ENCODE results near the gene IFI27. TPM values are rescaled to one million over a fixed set of nuclear protein-coding genes. Genes with fewer than 3 reads are reported as not detected.

IFI27 gene
- total RNA-seq, 1 donor from 2014 or later = 820 TPM

- no peak for DNase-seq (ENCODE audit: extremely low read depth, low read depth, low spot score)
Observed at GRCh38 chr14:94101748-94102147, 8.8 kb upstream of the IFI27 start.

GRCh38 chr14:94102768-94103482 lies 7.6 kb upstream of the IFI27 start:
- DNase-seq (ENCODE audit: extremely low read depth, low read depth, low spot score) = no peak

GRCh38 chr14:94103554-94104150 lies 6.9 kb upstream of the IFI27 start:
- DNase-seq (ENCODE audit: extremely low read depth, low read depth, low spot score) = no peak

GRCh38 chr14:94104731-94105130 lies 5.8 kb upstream of the IFI27 start:
- no peak for DNase-seq (ENCODE audit: extremely low read depth, low read depth, low spot score)

GRCh38 chr14:94109915-94110250 lies 653 bp upstream of the IFI27 start:
- no peak for DNase-seq (ENCODE audit: extremely low read depth, low read depth, low spot score)

- no peak for DNase-seq (ENCODE audit: extremely low read depth, low read depth, low spot score)
Observed at GRCh38 chr14:94111276-94112095, 950 bp downstream of the IFI27 start.

- DNase-seq (ENCODE audit: extremely low read depth, low read depth, low spot score) = no peak
Observed at GRCh38 chr14:94112513-94113063, 2.1 kb downstream of the IFI27 start.

GRCh38 chr14:94113073-94113472 lies 2.5 kb downstream of the IFI27 start:
- no peak for DNase-seq (ENCODE audit: extremely low read depth, low read depth, low spot score)

GRCh38 chr14:94113490-94113889 lies 3.0 kb downstream of the IFI27 start:
- DNase-seq (ENCODE audit: extremely low read depth, low read depth, low spot score) = no peak

GRCh38 chr14:94113908-94114588 lies 3.5 kb downstream of the IFI27 start:
- DNase-seq (ENCODE audit: extremely low read depth, low read depth, low spot score) = no peak

GRCh38 chr14:94114589-94115057 lies 4.1 kb downstream of the IFI27 start:
- no peak for DNase-seq (ENCODE audit: extremely low read depth, low read depth, low spot score)

GRCh38 chr14:94115058-94115591 lies 4.6 kb downstream of the IFI27 start:
- DNase-seq (ENCODE audit: extremely low read depth, low read depth, low spot score) = no peak

- DNase-seq (ENCODE audit: extremely low read depth, low read depth, low spot score) = no peak
Observed at GRCh38 chr14:94115631-94116030, 5.1 kb downstream of the IFI27 start.

GRCh38 chr14:94116701-94117100 lies 6.2 kb downstream of the IFI27 start:
- DNase-seq (ENCODE audit: extremely low read depth, low read depth, low spot score) = no peak

- DNase-seq (ENCODE audit: extremely low read depth, low read depth, low spot score) = no peak
Observed at GRCh38 chr14:94117856-94118255, 7.3 kb downstream of the IFI27 start.

- no peak for DNase-seq (ENCODE audit: extremely low read depth, low read depth, low spot score)
Observed at GRCh38 chr14:94119071-94119470, 8.5 kb downstream of the IFI27 start.

- no peak for DNase-seq (ENCODE audit: extremely low read depth, low read depth, low spot score)
Observed at GRCh38 chr14:94120667-94121340, 10.3 kb downstream of the IFI27 start.

GRCh38 chr14:94121485-94121884 lies 10.9 kb downstream of the IFI27 start:
- no peak for DNase-seq (ENCODE audit: extremely low read depth, low read depth, low spot score)

- DNase-seq (ENCODE audit: extremely low read depth, low read depth, low spot score) = no peak
Observed at GRCh38 chr14:94122438-94122837, 11.9 kb downstream of the IFI27 start.

GRCh38 chr14:94123296-94123695 lies 12.8 kb downstream of the IFI27 start:
- DNase-seq (ENCODE audit: extremely low read depth, low read depth, low spot score) = no peak

Data from glomerular endothelial cell (primary cell).